C4-2B (cell line): ENCODE data around the gene RHNO1.

Source experiments
- ZFX ChIP-seq: fragments of 450-650 bp; IDR thresholded peaks from 2 replicates; pipeline ENCODE4 v1.6.1; 2017
- TF ChIP-seq, protein P1 (sequence below): fragments of 450-650 bp; conservative IDR thresholded peaks from 2 replicates; pipeline ENCODE4 v1.5.1; 2017; ENCODE audit warnings: mild to moderate bottlenecking

DNA sequence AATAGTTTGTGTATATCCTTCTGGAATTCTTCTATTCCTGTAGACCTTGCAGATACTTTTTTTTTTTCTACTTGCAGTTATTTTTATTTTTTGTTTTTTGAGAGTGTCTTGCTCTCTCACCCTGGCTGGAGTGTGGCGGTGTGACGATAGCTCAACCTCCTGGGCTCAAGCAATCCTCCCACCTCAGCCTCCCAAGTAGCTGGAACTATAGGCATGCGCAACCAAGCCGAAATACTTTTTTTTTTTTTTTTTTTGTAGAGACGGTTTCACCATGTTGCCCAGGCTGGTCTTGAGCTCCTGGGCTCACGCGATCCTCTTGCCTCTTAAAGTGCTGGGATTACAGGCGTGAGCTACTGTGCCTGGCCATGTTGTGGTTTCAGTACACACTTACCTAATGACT lies 23.6 kb downstream of the RHNO1 start:
- TF ChIP-seq, protein P1, sequence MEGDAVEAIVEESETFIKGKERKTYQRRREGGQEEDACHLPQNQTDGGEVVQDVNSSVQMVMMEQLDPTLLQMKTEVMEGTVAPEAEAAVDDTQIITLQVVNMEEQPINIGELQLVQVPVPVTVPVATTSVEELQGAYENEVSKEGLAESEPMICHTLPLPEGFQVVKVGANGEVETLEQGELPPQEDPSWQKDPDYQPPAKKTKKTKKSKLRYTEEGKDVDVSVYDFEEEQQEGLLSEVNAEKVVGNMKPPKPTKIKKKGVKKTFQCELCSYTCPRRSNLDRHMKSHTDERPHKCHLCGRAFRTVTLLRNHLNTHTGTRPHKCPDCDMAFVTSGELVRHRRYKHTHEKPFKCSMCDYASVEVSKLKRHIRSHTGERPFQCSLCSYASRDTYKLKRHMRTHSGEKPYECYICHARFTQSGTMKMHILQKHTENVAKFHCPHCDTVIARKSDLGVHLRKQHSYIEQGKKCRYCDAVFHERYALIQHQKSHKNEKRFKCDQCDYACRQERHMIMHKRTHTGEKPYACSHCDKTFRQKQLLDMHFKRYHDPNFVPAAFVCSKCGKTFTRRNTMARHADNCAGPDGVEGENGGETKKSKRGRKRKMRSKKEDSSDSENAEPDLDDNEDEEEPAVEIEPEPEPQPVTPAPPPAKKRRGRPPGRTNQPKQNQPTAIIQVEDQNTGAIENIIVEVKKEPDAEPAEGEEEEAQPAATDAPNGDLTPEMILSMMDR = no peak
- TF ChIP-seq ZFX = no peak
